ENCODE data around the gene APMAP.
"Not testable (repeated sequence)": the region's sequence is repeated elsewhere in the genome, so short reads cannot be mapped to it uniquely, and the experiment has no call there.

Gene APMAP

DNA sequence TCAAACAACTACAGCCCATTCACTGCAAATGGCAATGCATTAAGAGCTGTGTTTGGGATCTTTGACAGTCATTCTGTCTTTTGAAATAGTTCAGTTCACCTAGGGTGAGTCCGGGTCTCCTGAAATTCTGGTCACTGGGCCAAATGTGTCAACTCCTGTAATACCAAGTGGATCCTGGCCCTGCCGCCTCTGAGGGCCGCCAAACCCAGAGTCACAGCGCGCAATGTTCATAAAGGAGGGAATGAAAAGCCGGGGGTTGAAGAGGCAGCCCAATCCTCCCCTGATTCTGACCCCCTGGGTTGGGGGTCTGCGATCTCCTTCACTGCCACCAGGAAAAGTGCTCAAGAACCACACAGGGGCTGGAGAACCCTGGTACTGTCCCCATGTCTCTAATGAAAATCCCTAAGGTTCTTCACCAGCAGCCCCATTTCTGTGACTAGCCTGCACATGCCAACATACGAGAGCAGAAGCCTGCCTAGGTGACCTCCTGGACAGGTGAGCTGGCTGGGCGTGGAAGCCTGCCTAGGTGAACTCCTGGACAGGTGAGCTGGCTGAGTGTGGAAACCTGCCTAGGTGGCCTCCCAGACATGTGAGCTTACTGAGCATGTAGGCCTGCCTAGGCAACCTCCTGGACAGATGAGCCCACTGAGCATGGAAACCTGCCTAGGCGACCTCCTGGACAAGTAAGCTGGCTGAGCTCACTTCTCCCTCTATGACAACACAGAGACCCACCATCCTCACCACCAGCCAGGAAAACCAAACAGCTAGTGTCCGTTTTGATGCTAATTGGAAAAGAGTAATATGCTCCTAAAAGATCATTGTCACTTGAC, 16.1 kb upstream of the APMAP start:
- DNase-seq = no peak

DNA sequence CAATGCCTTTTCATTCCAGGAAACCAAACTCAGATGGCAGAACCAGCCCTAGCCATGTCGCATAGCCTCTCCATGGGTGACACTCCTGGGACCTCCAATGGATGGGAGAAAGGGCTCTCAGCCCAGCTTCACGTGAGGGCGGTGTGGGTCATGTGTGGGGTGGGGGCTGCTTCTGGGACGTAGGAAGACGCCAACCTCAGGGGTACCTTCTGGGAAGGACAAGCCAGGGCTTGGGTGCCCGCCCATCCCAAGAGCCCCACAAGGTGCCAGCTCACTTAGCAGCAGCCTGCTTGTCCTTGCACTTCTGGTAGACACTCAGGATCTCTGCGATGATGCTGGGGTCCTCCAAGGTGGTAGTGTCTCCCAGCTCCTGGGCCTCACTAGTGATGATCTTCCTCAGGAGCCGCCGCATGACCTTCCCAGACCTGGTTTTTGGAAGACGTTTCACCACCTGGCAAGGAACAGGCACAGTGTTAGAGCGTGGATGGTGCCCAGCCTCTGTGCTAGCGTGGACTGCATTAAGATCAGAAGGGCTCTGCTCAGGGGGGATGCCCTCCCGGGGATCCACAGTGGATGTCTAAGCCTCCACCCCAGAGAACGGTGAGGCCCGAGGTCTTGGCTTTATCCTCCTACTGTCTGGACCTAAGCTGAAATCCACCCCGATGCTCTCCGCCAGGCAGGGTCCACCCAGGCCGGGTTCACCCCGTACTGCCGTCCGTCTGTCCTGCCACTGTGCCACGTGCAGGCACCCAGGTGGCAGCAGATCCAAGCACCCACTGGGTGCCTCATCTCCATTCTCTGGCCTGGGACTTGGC, 15.1 kb upstream of the APMAP start:
- no peak for DNase-seq

DNA sequence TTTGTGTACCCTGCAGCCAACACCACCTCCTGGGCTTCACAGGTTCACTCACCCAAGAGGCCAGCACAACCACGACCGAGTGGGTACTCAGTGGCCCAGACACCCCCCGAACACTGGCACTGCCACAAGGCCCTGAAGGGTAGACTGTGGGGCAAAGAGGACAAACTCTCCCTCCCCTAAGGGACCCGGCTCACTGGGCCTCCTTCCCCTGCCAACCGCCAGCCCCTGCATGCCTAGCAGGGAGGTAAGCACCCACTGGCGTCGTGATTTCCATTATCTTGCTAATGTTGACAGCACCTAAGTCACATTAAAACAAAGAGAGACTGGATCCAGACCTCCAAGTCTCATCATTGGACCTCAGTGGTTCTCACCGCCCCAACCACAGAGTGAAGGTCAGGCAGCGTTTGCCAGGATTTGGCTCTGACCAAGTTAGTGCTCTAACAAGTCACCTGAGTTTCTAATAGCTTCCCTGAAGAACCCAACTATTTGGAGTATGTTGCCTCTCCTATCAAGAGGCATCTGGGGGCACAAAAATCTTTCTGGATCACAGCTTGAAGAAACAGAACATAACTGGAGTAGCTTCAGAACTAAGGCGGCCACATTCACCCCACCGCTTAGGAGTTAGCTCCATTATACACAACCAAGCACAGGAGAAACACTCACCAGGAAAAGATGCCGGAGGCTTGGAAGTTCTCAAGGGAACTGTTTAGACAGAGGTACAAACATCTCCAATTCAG, 14.0 kb upstream of the APMAP start:
- DNase-seq = no peak

DNA sequence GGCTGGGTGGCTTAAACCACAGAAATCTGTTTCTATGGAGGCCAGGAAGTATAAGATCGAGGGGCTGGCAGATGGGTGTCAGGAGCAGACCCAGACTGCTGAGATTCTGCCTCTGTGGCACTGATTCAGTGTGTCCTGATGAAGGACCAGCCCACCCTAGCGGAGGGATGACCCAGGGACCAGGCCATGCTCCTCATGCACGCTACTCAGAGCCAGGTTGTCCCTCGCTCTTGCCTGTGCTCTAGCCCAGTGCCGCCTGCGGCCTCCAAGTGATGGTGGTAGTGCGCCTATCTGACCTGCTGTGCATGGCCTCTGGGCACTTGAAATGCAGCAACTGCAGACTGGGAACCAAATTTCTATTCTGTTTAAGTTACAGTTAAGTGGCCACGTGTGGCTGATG, 13.1 kb upstream of the APMAP start:
- DNase-seq = no peak

DNA sequence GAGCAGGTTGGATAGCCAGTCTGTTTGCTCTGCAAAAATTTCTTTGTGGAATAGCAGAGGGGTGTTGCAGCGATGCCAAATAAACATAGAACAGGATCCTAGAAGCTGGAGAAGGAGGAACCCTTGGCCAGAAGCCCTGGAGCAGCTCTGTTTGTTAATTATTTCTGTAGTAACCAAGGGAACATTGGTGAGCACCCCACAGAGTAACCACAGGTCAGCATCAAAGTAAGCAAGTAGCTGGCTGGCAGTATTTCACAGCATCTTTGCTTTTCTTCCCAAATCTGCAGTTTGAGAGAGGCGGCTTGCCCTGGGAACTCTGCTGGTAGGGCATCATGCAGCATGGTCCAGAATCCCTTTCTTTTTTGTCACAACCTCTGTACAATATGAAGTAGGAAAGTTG, 12.7 kb upstream of the APMAP start:
- DNase-seq = peak in 18 of 58 donors; percentile 21 to 82 (median 52)

DNA sequence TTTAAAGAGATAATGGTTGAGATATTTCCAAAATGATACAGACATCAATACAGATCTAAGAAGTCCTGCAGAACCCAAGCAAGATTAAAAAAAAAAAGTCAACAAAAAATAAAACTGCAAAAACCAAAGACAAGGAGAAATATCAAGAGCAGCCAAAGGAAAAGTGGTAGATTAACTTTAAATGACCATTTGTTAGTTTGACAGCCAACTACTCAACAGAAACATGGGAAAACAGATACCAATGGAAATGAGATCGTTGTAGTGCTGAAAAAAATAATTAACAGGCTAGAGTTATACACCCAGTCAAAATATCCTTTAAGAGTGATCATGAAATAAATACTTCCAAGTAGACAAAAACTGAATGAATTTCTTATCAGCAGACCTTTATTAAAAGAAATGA, 10.5 kb upstream of the APMAP start:
- no peak for DNase-seq

DNA sequence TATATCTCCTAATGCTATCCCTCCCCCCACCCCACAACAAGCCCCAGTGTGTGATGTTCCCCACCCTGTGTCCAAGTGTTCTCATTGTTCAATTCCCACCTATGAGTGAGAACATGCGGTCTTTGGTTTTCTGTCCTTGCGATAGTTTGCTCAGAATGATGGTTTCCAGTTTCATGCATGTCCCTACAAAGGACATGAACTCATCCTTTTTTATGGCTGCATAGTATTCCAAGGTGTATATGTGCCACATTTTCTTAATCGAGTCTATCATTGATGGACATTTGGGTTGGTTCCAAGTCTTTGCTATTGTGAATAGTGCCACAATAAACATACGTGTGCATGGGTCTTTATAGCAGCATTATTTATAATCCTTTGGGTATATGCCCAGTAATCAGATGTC, 8.8 kb upstream of the APMAP start:
- not testable (repeated sequence) for DNase-seq

DNA sequence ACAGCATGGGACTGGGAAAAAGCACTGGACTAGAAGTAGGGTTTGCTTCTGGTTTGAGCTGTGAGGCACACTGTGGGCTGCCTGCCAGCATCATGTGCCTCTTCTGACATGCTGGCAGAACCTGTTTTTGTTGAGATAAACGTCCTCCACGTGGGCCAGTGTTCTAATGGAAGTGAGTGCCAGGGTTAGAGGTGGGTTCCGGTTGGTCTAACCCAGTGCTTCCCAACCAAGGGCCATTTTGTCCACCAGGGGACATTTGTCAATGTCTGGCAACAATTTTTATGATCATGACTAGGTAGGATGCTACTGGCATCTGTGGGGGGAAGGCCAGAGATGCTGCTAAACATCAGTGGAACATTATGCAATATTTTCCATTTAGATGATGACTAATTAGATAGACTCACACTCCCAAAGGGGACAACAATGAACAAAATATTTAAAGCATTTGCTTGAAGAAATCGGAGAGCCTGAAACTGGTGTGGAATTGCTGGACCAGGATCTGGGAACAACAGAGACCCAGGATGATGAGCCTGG, 7.8 kb upstream of the APMAP start:
- peak in 4 of 58 donors; percentile 23 to 70 (median 28) for DNase-seq

DNA sequence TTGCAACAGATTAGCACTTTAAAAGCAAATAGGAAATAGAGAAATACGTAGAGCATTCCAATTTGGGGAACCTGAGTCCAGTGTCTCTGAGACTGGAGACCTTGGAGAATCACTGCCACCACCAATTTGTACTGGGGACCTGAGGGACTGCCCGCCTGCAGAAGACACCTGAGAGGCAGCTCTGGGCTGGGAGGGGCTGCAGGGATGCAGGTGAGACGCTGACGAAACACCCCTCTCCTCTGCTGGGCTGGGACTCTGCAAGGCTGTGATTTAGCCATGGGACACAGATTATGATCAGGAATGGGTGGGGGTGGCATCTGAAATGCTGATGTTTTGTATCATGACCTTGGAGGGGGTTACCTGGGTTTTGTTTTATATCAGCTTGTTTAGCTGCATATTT, 7.0 kb upstream of the APMAP start:
- DNase-seq = no peak

DNA sequence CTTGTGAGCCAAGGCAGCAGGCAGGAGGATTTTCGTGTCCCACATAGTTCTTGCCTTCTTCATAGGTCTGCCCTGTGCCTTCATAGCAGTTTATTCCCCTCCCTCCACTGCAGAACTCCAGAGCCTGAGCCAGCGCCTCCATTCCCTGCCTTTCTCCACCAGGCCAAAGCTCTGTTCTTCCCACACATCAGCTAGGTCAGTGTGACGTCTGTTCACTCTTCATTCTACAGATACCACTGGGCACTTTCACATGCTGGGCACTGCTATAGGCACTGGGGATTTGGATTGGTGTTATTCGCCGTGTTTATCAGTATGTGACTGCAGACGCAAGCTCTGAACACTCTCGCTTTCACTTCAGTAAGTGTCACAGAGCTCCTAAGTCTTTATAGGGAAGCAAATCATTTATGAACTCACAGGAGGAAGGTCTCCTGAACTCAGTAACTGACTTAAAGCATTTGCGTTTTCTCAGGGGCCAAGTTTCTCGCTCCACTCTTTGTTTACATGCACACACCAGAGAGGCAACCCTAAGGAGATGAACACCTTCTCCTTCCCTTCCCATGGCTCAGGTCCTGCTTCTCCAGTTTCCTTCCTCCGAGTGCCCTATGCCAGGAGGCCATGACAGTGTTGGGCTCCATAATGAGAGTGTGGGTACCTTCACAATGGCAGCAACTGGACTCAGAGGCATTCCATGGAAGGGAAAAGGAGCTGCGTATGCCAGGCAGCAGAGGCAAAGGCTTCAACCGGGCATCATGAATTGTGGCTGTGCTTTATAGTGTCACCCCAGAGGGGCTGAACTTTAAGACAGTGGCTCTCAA, 6.3 kb upstream of the APMAP start:
- DNase-seq = no peak

DNA sequence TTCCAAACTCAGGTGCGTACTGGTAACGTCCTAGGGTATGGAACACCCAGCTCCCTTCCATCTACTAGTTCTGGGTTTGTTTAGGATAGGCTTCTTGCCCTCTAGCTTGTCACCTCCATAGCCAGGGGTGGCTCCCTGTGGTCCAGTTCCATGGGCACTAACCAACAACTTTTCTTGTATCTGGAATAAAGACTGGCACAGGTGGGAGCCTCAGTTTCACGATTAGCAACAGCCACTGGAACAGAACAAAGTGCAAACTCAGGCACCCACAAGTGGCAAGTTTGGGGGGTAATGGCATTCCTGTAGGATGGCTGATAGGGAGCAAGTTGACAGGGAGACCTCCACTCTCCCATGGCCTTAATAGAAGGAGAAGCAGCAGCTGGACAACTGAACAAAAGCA, 5.6 kb upstream of the APMAP start:
- DNase-seq = no peak

DNA sequence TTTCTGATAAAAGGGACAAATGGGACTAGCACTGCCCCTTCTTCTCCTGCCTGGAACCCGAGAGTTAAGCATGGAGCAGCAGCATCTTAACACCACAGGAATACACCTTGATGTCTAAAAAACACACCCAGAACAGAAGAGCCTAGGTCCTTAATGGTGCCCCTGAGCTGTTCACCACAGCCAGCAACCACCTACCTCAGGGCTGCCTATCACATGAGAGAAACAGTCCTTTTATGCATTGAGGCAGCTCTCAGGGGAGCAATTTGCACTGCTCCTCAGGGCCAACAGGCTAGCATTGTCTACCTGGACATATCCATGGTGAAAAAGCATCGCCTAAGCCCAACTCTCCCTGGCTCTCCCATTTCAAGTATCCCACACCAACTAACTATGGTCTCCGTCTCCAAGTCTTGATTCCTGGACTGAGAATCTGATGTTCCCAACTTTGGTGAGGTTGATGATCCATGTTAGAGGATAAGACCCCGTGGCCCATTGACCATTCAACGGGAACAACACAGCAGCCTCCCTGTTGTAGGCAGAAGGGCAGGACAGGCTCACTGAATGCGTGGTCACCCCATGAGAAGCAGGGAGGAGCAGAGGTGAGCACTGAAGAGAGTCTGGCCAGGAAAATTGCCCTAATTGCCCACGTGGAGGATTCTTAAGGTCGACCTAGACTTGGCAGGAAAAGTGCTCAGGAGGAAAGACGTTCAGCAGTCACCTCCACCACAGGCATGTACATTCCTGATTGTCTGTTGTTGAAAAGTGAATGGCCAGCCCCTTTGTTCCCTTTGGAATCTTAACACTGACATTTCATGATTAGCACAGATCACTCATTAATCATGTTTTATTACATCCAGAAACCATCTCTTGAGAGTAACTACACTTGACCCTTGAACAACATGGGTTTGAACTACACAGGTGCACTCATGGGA, 4.2 kb upstream of the APMAP start:
- no peak for DNase-seq

DNA sequence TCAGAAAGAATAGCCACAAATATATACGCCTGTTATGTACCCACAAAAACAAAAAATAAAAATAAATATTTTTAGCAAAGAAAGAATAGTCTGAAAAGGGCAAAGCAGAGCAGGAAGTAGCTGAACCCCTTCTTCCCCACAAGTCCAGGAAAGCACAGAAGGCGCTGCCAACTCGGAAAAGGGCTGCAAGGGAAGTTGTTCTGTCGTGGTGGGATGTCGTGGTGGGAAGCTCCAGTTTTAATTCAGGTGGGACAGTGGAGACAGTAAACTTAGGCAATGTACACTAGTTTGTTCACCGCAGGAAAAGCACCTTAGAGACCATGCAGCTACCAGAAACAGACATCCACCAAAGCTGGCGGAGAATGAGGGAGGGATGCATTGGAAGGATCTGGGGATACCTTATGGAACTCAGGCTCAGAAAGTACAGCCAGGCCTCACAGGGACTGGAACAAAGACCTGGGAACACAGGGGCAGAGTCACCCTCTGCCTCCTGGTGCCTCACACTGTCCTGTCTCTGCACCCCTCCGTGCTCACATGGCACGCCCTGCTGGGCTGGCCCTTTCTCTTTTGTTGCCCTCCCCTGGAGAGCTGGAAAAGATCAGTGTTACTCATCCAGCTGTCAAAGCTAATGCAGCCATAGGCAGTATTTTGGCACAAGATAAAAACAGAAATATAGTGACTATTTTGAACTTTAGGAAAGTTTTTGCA, 3.3 kb upstream of the APMAP start:
- peak in 1 of 58 donors; percentile 16 for DNase-seq

DNA sequence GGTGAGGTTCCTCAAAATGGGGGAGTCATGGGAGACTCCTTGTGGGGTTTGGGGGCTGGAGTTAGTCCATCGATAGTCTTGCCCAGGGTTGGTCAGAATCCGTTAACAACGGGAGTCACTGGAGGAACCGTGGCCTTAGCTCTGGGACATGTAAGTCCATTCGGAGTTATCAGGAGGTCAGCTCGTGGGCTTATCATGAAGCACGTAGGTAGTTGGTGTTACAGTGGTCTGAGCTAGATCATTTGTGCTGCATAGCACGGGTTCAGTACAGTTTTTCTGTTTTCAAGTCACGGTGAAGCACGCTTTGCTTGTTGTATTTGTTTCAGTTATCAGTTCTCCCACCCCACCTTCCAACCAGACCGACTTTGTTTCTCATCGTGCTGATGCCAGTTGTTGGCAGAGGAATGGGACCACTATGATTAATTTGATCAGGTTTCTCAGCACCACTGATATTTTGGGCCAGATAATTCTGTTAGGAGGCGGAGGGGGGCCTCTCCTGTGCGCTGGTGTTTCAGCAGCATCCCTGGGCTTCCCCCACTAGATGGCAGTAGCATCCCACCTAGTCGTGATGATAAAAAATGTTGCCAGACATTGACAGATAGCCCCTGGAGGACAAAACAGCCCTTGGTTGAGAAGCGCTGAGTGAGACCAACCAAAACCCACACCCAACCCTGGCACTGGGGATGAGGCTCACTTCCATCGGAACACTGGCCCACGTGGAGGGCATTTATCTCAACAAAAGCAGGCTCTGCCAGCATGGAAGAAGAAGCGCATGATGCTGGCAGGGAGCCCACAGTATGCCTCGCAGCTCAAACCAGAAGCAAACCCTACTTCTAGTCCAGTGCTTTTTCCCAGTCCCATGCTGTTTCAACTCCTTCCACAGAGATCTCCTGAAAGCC, 2.2 kb upstream of the APMAP start:
- peak in 57 of 58 donors; percentile 48 to 97 (median 83) for DNase-seq

DNA sequence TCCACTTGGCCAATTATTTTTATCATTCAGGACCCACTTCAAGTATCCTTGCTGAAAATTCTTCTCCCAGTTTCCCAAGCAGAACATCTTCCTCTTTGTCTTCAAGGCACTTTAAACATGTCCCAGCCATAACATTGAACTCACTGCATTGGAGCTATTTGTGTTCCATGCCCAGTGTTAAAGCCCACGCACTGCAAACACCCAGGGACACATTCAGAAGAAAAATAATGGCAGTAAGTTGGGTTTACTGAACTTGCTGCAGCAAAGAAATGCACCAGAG, 1.6 kb upstream of the APMAP start:
- no peak for DNase-seq

DNA sequence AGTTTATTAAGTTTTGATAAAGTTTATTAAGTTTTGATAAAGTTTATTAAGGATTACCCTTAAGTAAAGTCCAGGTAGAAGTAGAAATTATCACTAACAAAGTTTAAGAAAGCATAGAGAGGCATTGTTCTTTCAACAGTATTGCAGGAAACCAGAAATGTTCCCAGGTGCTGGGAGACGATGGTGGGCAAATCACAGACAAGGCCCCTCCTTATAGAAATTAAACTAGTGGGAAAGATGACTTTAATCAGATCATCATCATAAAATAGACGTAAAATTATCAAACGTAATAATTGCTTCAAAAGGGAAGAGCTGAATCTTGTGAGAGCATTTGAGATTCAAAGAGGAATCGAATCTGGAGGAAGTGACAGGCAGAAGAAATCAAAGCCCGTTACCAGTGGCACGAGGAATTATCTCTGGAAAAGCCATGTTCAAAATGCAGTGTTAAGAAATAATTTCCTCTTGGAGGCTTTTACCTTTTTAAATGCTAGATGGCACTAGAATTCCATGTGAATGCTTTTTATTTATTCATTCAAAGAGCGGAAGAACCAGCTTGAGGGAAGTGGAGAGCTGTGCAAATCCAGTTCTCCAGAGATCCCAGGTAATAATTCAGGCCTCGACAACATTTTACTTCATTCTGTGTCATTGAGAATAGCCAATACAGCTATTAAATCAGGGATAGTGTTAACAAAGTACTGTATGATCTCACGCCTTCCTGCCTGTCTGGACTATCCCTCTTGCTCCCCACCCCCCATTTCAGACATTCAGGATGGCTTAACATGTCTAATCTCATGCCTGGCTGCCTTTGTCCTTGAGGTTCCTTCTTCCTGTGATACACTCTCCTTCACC, 1.0 kb upstream of the APMAP start:
- DNase-seq = peak in 1 of 58 donors; percentile 71

DNA sequence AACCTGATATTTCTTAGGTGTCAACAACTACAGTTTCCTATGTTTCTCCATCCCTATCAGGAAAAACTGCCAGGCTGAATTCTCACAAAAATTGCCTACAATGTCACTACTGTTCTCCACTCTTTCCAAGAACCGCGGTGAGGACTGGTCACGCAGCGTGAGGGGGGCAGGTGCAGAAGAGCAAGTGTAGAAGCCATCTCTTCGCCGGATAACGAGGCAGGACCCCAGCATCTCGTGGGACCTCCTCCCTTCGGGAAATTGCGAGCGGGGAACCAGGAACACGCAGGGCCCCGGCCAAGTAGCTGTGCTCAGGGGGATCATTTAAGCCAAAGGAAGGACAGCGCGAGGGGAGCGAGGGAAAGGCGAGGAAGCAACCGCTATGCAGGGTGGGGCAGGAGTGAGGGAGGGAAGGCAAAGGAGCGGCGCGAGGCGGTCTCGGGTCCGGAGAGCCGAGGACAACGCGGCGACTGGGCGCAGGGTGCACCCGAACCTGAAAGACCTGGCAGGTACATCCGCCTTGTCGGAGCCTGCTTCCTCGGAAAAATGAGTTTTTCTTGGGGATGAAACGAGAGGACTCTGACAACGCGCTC, 559 bp downstream of the APMAP start:
- peak in 4 of 58 donors; percentile 53 to 61 (median 60) for DNase-seq
